HG02588 (cell line): ENCODE results near the gene C9orf40.

Experiments used
- ATAC-seq: cut with Tn5 transposase; IDR thresholded peaks from one replicate; pipeline ENCODE4 v1.9.1; 2021; ENCODE audit warnings: mild to moderate bottlenecking, moderate library complexity; ENCODE audit not compliant: unreplicated experiment

C9orf40 gene

GRCh38 chr9:74942801-74943200 is 9.9 kb downstream of the C9orf40 start:
- ATAC-seq: no peak

GRCh38 chr9:74940600-74940999 is 12.1 kb downstream of the C9orf40 start:
- no peak for ATAC-seq

- ATAC-seq: no peak
Measured at GRCh38 chr9:74935008-74935407, 17.7 kb downstream of the C9orf40 start.

DNA sequence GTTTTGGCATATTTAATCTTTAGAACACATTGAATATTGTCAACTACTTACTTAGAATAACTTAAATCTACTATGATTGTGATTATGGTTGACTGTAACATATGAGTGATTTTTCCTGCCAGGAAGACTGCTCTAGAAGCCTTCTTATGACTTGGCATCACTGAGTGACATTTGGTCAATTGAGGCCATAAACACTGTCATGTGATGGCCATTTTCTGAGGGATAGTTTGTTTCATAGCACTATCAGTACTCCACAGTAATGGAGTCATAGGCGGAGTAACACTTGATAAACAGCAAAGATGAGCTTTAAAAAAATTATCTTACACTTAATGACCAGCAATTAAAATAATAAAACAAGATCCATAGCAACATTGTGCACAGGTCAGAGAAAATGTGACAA is 31.0 kb downstream of the C9orf40 start:
- no peak for ATAC-seq

GRCh38 chr9:74920944-74921626 is 31.6 kb downstream of the C9orf40 start:
- no peak for ATAC-seq

GRCh38 chr9:74910036-74910435 is 42.7 kb downstream of the C9orf40 start:
- ATAC-seq: no peak

DNA sequence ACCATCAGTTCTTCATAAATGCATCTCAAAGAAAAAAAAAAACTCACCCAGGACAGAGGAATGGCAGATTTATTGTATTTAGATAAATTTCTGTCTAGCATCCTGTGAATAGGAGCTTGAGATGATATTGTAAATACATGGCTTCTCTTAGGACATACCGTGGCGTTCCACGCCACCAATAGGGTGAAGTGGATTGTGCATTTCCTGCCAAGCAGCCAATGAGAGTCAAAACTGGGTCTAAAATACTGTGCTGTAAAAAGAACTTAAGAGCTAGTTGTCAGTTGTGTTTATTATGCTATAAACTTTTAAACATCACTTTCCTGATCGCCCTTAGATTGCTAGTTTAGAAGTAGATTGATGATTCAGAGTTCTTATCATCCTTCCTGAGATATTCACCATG is 44.0 kb downstream of the C9orf40 start:
- no peak for ATAC-seq

GRCh38 chr9:74907085-74907484 is 45.6 kb downstream of the C9orf40 start:
- no peak for ATAC-seq

DNA sequence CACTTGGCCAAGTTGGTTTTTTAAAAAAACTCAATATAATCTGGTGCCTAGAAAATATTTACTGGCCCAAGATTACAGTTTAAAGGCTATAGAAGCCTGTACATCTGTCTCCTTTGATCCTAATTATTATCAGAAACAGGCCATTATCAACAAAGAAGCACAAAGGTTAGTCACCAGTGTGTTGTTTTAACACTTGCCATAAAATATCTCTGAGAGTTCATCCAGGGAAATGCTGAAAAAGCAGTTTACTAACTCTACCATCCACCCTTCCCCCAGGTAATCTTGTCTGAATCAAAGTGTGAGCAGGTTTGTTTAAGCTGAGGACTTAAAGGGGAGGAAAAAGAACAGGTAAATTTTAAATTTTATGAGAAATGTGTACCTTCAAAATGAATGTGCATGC is 51.7 kb downstream of the C9orf40 start:
- ATAC-seq: no peak
